Right atrium auricular region (tissue), 2 donors: ENCODE measurements around the gene WWTR1. TPM values are rescaled to one million over a fixed set of nuclear protein-coding genes. Genes with fewer than 3 reads are reported as not detected.

Source experiments
- DNase-seq: peaks from one replicate; pipeline ENCODE4 v3.0.0-alpha.2; 2019; ENCODE audit warnings: low spot score
- H3K27ac ChIP-seq, 2 donors: fragments of 200-600 bp; sonication (generic); 1 replicate in 1 of 2; 2 replicates in 1 of 2; pipeline ENCODE4 v1.5.1; 2016 to 2019
- H3K27me3 ChIP-seq, 2 donors: fragments of 200-600 bp; sonication (generic); one replicate each; pipeline versions ENCODE4 v1.5.1 to v1.6.0; 2017 to 2019
- H3K36me3 ChIP-seq: fragments of 200-600 bp; sonication (generic); one replicate; pipeline ENCODE4 v1.5.1; 2016
- H3K4me1 ChIP-seq, 2 donors: fragments of 200-600 bp; sonication (generic); one replicate each; pipeline versions ENCODE4 v1.5.1 to v1.6.0; 2017 to 2019
- H3K4me3 ChIP-seq, 2 donors: fragments of 200-600 bp; sonication (generic); 1 replicate in 1 of 2; 2 replicates in 1 of 2; pipeline ENCODE4 v1.5.1; 2017 to 2019; ENCODE audit warnings: mild to moderate bottlenecking in 1 of 2, moderate library complexity in 1 of 2
- H3K9me3 ChIP-seq, 2 donors: fragments of 200-600 bp; sonication (generic); one replicate each; pipeline ENCODE4 v1.5.1; 2019
- CTCF ChIP-seq, 2 donors: fragments of 200-600 bp; sonication (generic); IDR thresholded peaks; one replicate each; pipeline ENCODE4 v1.5.1; 2019; ENCODE audit warnings: antibody characterized with exemption in 2 of 2
- total RNA-seq, 2 donors: library from RNA; depleted of rRNA; stranded (reverse); fragments of >200 nt; gene quantifications; one replicate each; pipeline ENCODE4 v1.1.0, GENCODE V29; 2016

The WWTR1 gene
- total RNA-seq, 2 donors from 2014 or later = 53.4 to 73.1 TPM

DNA sequence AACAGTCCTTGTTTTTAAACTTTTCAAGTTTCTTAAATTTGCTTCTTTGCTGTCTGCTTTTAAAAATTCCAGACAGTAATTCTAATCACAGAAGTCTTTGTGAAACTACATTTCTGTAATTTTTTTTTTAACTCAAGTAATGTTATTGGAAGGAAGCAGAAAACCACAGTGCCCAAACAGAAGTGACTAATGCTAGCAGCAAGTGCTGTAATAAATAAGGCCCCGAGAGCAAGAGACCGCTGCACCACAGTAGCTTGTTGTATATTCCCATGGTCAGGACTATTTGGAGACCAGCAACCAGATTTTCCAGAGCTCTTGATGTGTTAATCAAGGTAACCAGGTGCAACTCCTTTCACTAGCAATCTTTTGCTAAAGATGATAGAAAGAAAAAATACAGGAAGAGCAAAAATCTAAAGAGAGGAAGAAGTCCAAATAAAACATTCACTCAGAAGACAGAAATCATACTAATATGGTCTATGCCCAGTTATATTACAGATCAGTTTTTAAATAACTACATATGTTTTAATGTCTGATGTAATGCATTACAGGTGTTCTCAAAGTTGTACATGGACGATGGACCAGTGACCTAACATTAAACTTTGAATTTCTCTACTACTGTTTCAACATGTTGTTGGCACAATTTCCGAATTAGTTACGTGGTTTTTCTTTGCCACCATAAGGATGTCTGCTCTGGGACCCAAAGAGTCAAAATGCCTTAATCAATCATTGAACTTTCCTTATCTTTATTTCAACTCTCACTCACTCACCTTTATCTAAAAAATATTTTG is 36.4 kb downstream of the WWTR1 start:
- H3K27ac ChIP-seq = peak overlapping the region; percentile 49 to 71
- no peak for TF ChIP-seq CTCF (IDR thresholded peaks at IDR 0.05)

GRCh38 chr3:149620291-149621020 is 37.4 kb downstream of the WWTR1 start:
- DNase-seq = no peak
- H3K4me1 ChIP-seq = peaks cover 0 to 67% of the 10 kb centered on the region in 2 donors
- no peaks in the 10 kb centered on the region for H3K27me3 ChIP-seq
- H3K36me3 ChIP-seq = no peaks in the 10 kb centered on the region
- no peak for TF ChIP-seq CTCF (IDR thresholded peaks at IDR 0.05)
- no peaks in the 10 kb centered on the region for H3K9me3 ChIP-seq
- no peak overlapping the region for H3K4me3 ChIP-seq
- H3K27ac ChIP-seq = peak overlapping the region; percentile 49 to 71

More for the DNA sequence above, 36.4 kb downstream of the WWTR1 start:
- H3K27me3 ChIP-seq = no peaks in the 10 kb centered on the region
- no peak for DNase-seq
- H3K4me3 ChIP-seq = no peak overlapping the region
- H3K4me1 ChIP-seq = peaks cover 0 to 71% of the 10 kb centered on the region in 2 donors
- H3K9me3 ChIP-seq = no peaks in the 10 kb centered on the region
- H3K36me3 ChIP-seq = no peaks in the 10 kb centered on the region

- Histone ChIP-seq H3K36me3 (no peaks in the 10 kb centered on the region), H3K4me1 (peaks cover 0 to 73% of the 10 kb centered on the region in 2 donors)
Observed at GRCh38 chr3:149619136-149619535, 38.7 kb downstream of the WWTR1 start.

GRCh38 chr3:149618151-149619123 is 39.4 kb downstream of the WWTR1 start:
- Histone ChIP-seq H3K4me3 (no peak overlapping the region), H3K9me3 (no peaks in the 10 kb centered on the region), H3K4me1 (peaks cover 0 to 74% of the 10 kb centered on the region in 2 donors), H3K27ac (peak overlapping the region; percentile 53 to 71), H3K27me3 (no peaks in the 10 kb centered on the region), H3K36me3 (no peaks in the 10 kb centered on the region)
- DNase-seq = peak; percentile 62
- no peak for TF ChIP-seq CTCF (IDR thresholded peaks at IDR 0.05)

More at GRCh38 chr3:149619136-149619535, 38.7 kb downstream of the WWTR1 start:
- Histone ChIP-seq H3K4me3 (no peak overlapping the region), H3K27me3 (no peaks in the 10 kb centered on the region), H3K9me3 (no peaks in the 10 kb centered on the region), H3K27ac (peak overlapping the region; percentile 53 to 71)
- TF ChIP-seq CTCF (IDR thresholded peaks at IDR 0.05) = no peak
- no peak for DNase-seq

DNA sequence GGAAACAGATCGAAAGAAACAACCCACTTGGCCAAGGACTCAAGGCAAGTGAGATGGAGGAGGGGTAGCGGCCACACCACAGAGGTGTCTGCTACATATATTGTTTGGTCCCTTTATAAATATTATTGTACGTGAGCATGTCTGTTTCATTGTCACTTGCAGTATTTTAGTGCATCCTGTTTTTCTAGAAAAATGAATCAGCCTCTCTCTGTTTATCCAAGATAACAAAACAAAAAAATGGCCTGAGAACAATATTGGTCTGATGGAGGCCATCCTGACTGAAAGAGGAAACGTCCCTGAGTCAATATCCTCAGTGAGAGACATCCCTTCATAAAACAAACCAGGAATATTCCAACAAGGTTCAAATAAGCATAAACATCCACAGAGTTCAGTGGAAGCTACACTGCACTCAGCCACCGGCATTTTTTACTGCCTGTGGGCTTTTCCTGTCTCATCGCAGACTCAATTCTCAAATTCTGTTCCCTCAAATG is 42.0 kb downstream of the WWTR1 start:
- H3K4me3 ChIP-seq = no peak overlapping the region
- DNase-seq = no peak
- H3K27me3 ChIP-seq = no peaks in the 10 kb centered on the region
- H3K27ac ChIP-seq = peak overlapping the region; percentile 65 to 68
- TF ChIP-seq CTCF (IDR thresholded peaks at IDR 0.05) = no peak
- H3K36me3 ChIP-seq = no peaks in the 10 kb centered on the region
- no peaks in the 10 kb centered on the region for H3K9me3 ChIP-seq
- peaks cover 0 to 83% of the 10 kb centered on the region in 2 donors for H3K4me1 ChIP-seq
